HG02884 (cell line): ENCODE data around the gene FAM120A.
"Not testable (repeated sequence)": the region's sequence is repeated elsewhere in the genome, so short reads cannot be mapped to it uniquely, and the experiment has no call there.

Experiments
- ATAC-seq: cut with Tn5 transposase; IDR thresholded peaks from one replicate; pipeline ENCODE4 v1.9.1; 2021; ENCODE audit warnings: mild to moderate bottlenecking, moderate library complexity; ENCODE audit not compliant: unreplicated experiment

The FAM120A gene

GRCh38 chr9:93450945-93451815 is at the start of gene FAM120A:
Gene FAM120A, plus strand, starts transcription at chr9:93451685. Its CDS starts 231 bp downstream, at chr9:93451916.
- ATAC-seq = peak; percentile 49

- no peak for ATAC-seq
These were observed 45.1 kb upstream of the FAM120A start for GRCh38 chr9:93406371-93406770.

GRCh38 chr9:93413530-93413929 is 38.0 kb upstream of the FAM120A start:
- no peak for ATAC-seq

- ATAC-seq = no peak
These were observed 36.3 kb upstream of the FAM120A start for GRCh38 chr9:93415176-93415690.

GRCh38 chr9:93416530-93417235 is 34.8 kb upstream of the FAM120A start:
- no peak for ATAC-seq

GRCh38 chr9:93417538-93417937 is 33.9 kb upstream of the FAM120A start:
- ATAC-seq = no peak

- ATAC-seq = no peak
These were observed 32.5 kb upstream of the FAM120A start for GRCh38 chr9:93419023-93419422.

- ATAC-seq = no peak
These were observed 28.4 kb upstream of the FAM120A start for GRCh38 chr9:93422977-93423616.

- ATAC-seq = no peak
These were observed 23.7 kb upstream of the FAM120A start for GRCh38 chr9:93427655-93428379.

GRCh38 chr9:93431539-93432105 is 19.9 kb upstream of the FAM120A start:
- ATAC-seq = no peak

- ATAC-seq = no peak
These were observed 18.5 kb upstream of the FAM120A start for GRCh38 chr9:93432964-93433363.

- ATAC-seq = no peak
These were observed 17.4 kb upstream of the FAM120A start for GRCh38 chr9:93434056-93434455.

GRCh38 chr9:93435386-93435785 is 16.1 kb upstream of the FAM120A start:
- ATAC-seq = no peak

GRCh38 chr9:93436218-93436617 is 15.3 kb upstream of the FAM120A start:
- no peak for ATAC-seq

- ATAC-seq = no peak
These were observed 14.7 kb upstream of the FAM120A start for GRCh38 chr9:93436655-93437407.

- no peak for ATAC-seq
These were observed 13.5 kb upstream of the FAM120A start for GRCh38 chr9:93437996-93438395.

- not testable (repeated sequence) for ATAC-seq
These were observed 12.2 kb upstream of the FAM120A start for GRCh38 chr9:93439301-93439700.

- no peak for ATAC-seq
These were observed 10.4 kb upstream of the FAM120A start for GRCh38 chr9:93440896-93441580.

- ATAC-seq = no peak
These were observed 5.4 kb upstream of the FAM120A start for GRCh38 chr9:93446073-93446472.
